Neural cell (in vitro differentiated cells): ENCODE measurements around the gene MOSPD2.

Experiments
- CTCF ChIP-seq: fragments of 450-650 bp; IDR thresholded peaks from 2 replicates; pipeline ENCODE4 v1.5.1; 2014; ENCODE audit warnings: antibody characterized with exemption, mild to moderate bottlenecking, moderate library complexity; ENCODE audit not compliant: poor library complexity, severe bottlenecking
- MXI1 ChIP-seq: fragments of 450-650 bp; conservative IDR thresholded peaks from 2 replicates; pipeline ENCODE4 v1.6.1; 2014; ENCODE audit warnings: antibody characterized with exemption, mild to moderate bottlenecking; ENCODE audit not compliant: poor library complexity, severe bottlenecking
- SMC3 ChIP-seq: fragments of 450-650 bp; conservative IDR thresholded peaks from 2 replicates; pipeline ENCODE4 v1.6.1; 2014; ENCODE audit warnings: antibody characterized with exemption, mild to moderate bottlenecking, moderate library complexity; ENCODE audit not compliant: poor library complexity

DNA sequence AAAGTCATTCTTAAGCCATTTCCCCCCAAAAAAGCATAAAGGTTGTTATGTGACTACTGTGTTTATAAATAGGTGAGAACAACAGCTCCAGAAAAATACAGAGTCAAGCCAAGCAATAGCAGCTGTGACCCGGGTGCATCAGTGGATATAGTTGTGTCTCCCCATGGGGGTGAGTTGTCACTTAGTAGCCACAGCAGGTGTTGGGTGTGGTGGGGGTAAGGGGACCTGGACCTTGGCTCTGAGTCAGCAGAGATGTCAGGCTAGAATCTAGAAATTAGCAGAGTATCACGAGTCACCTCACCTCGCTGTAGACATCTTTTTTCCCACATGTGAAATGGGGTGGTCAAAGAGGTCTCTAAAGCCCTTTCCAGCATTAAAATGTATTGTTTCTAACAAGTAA lies 42.4 kb downstream of the MOSPD2 start:
- no peak for TF ChIP-seq CTCF
- no peak for TF ChIP-seq MXI1
- TF ChIP-seq SMC3: no peak
